ENCODE results near the gene FLNC.

FLNC gene

GRCh38 chr7:128876978-128877755, 47.0 kb downstream of the FLNC start:
- Mint-ChIP-seq H3K9me3 (no peaks in the 10 kb centered on the region), H3K36me3 (no peaks in the 10 kb centered on the region), H3K4me3 (no peak overlapping the region), H3K27me3 (no peaks in the 10 kb centered on the region), H3K4me1 (peaks cover 3% of the 10 kb centered on the region), H3K27ac (no peak overlapping the region)
- ATAC-seq (ENCODE audit: low read depth) (no peak), DNase-seq (ENCODE audit: low spot score in 2 of 2) (no peak)

- DNase-seq (ENCODE audit: low spot score in 2 of 2) (no peak), ATAC-seq (ENCODE audit: low read depth) (no peak)
- Mint-ChIP-seq H3K36me3 (no peaks in the 10 kb centered on the region), H3K27ac (no peak overlapping the region), H3K27me3 (no peaks in the 10 kb centered on the region), H3K4me1 (peaks cover 3% of the 10 kb centered on the region), H3K9me3 (no peaks in the 10 kb centered on the region), H3K4me3 (no peak overlapping the region)
These were observed 47.5 kb downstream of the FLNC start for GRCh38 chr7:128877756-128878120.

- peaks cover 3% of the 10 kb centered on the region for H3K4me1 Mint-ChIP-seq
- no peaks in the 10 kb centered on the region for H3K36me3 Mint-ChIP-seq
- H3K27ac Mint-ChIP-seq: no peak overlapping the region
- H3K4me3 Mint-ChIP-seq: no peak overlapping the region
- H3K9me3 Mint-ChIP-seq: no peaks in the 10 kb centered on the region
- DNase-seq (ENCODE audit: low spot score in 2 of 2) (no peak), ATAC-seq (ENCODE audit: low read depth) (no peak)
- no peaks in the 10 kb centered on the region for H3K27me3 Mint-ChIP-seq
These were observed 48.3 kb downstream of the FLNC start for GRCh38 chr7:128878226-128879105.

- H3K9me3 Mint-ChIP-seq: no peaks in the 10 kb centered on the region
- H3K27me3 Mint-ChIP-seq: no peaks in the 10 kb centered on the region
- H3K4me3 Mint-ChIP-seq: no peak overlapping the region
- no peaks in the 10 kb centered on the region for H3K36me3 Mint-ChIP-seq
- peaks cover 6% of the 10 kb centered on the region for H3K4me1 Mint-ChIP-seq
- DNase-seq (ENCODE audit: low spot score in 2 of 2): no peak
- H3K27ac Mint-ChIP-seq: no peak overlapping the region
- ATAC-seq (ENCODE audit: low read depth): no peak
These were observed 49.3 kb downstream of the FLNC start for GRCh38 chr7:128879461-128879938.

GRCh38 chr7:128879939-128880746, 49.9 kb downstream of the FLNC start:
- ATAC-seq (ENCODE audit: low read depth) (no peak), DNase-seq (ENCODE audit: low spot score in 2 of 2) (no peak)
- Mint-ChIP-seq H3K36me3 (no peaks in the 10 kb centered on the region), H3K27ac (no peak overlapping the region), H3K4me3 (no peak overlapping the region), H3K9me3 (no peaks in the 10 kb centered on the region), H3K4me1 (peaks cover 6% of the 10 kb centered on the region), H3K27me3 (no peaks in the 10 kb centered on the region)

- no peak for ATAC-seq (ENCODE audit: low read depth)
- Mint-ChIP-seq H3K9me3 (no peaks in the 10 kb centered on the region), H3K27ac (no peak overlapping the region), H3K4me3 (no peak overlapping the region), H3K36me3 (no peaks in the 10 kb centered on the region), H3K27me3 (peaks cover 3% of the 10 kb centered on the region), H3K4me1 (peaks cover 6% of the 10 kb centered on the region)
- DNase-seq (ENCODE audit: low spot score in 2 of 2): no peak
These were observed 50.7 kb downstream of the FLNC start for GRCh38 chr7:128880791-128881457.

GRCh38 chr7:128881458-128882125, 51.4 kb downstream of the FLNC start:
- Mint-ChIP-seq H3K4me3 (no peak overlapping the region), H3K27ac (no peak overlapping the region), H3K9me3 (no peaks in the 10 kb centered on the region), H3K36me3 (no peaks in the 10 kb centered on the region), H3K4me1 (peaks cover 6% of the 10 kb centered on the region), H3K27me3 (peaks cover 4% of the 10 kb centered on the region)
- ATAC-seq (ENCODE audit: low read depth): no peak
- DNase-seq (ENCODE audit: low spot score in 2 of 2): no peak

- ATAC-seq (ENCODE audit: low read depth): no peak
- Mint-ChIP-seq H3K27me3 (peaks cover 4% of the 10 kb centered on the region), H3K9me3 (no peaks in the 10 kb centered on the region), H3K36me3 (no peaks in the 10 kb centered on the region), H3K27ac (no peak overlapping the region), H3K4me3 (peak overlapping the region; percentile 2), H3K4me1 (peaks cover 6% of the 10 kb centered on the region)
- no peak for DNase-seq (ENCODE audit: low spot score in 2 of 2)
These were observed 51.9 kb downstream of the FLNC start for GRCh38 chr7:128882134-128882533.

- peak; percentile 92 for ATAC-seq (ENCODE audit: low read depth)
- Mint-ChIP-seq H3K27ac (peak overlapping the region; percentile 28), H3K4me1 (peaks cover 6% of the 10 kb centered on the region), H3K4me3 (peak overlapping the region; percentile 82), H3K27me3 (peaks cover 4% of the 10 kb centered on the region), H3K36me3 (no peaks in the 10 kb centered on the region), H3K9me3 (no peaks in the 10 kb centered on the region)
- DNase-seq (ENCODE audit: low spot score in 2 of 2): peak; percentile 91 to 97
These were observed 53.6 kb downstream of the FLNC start for GRCh38 chr7:128883622-128884448.

GRCh38 chr7:128884561-128885369, 54.6 kb downstream of the FLNC start:
- ATAC-seq (ENCODE audit: low read depth): no peak
- peaks cover 6% of the 10 kb centered on the region for H3K4me1 Mint-ChIP-seq
- no peaks in the 10 kb centered on the region for H3K36me3 Mint-ChIP-seq
- H3K4me3 Mint-ChIP-seq: peak overlapping the region; percentile 82
- H3K9me3 Mint-ChIP-seq: no peaks in the 10 kb centered on the region
- no peak overlapping the region for H3K27ac Mint-ChIP-seq
- DNase-seq (ENCODE audit: low spot score in 2 of 2): no peak
- H3K27me3 Mint-ChIP-seq: peaks cover 7% of the 10 kb centered on the region

GRCh38 chr7:128885370-128886187, 55.4 kb downstream of the FLNC start:
- H3K36me3 Mint-ChIP-seq: no peaks in the 10 kb centered on the region
- no peaks in the 10 kb centered on the region for H3K9me3 Mint-ChIP-seq
- ATAC-seq (ENCODE audit: low read depth) (no peak), DNase-seq (ENCODE audit: low spot score in 2 of 2) (no peak)
- peaks cover 10% of the 10 kb centered on the region for H3K27me3 Mint-ChIP-seq
- H3K4me1 Mint-ChIP-seq: peaks cover 6% of the 10 kb centered on the region
- no peak overlapping the region for H3K27ac Mint-ChIP-seq
- no peak overlapping the region for H3K4me3 Mint-ChIP-seq

Data from memory B cell (primary cell).